Stimulated activated CD8-positive, alpha-beta memory T cell treated with anti-CD3 and anti-CD28 coated beads, Interleukin-15, amount 100 ng/mL, for 48 hours (primary cell): ENCODE data around the gene KRTAP10-12.

Experiments
- DNase-seq, 2 donors: peaks; one replicate each; pipeline ENCODE4 v3.0.0-alpha.2; 2020; ENCODE audit warnings: low read depth in 2 of 2

Gene KRTAP10-12

GRCh38 chr21:44711327-44712202 is 14.6 kb downstream of the KRTAP10-12 start, which contains the start of gene TSPEAR:
Gene TSPEAR (minus strand): TSS chr21:44711572. CDS start chr21:44711514, 58 bp downstream.
- no peak for DNase-seq

- no peak for DNase-seq
These were observed 15.4 kb downstream of the KRTAP10-12 start for GRCh38 chr21:44712203-44713028.

DNA sequence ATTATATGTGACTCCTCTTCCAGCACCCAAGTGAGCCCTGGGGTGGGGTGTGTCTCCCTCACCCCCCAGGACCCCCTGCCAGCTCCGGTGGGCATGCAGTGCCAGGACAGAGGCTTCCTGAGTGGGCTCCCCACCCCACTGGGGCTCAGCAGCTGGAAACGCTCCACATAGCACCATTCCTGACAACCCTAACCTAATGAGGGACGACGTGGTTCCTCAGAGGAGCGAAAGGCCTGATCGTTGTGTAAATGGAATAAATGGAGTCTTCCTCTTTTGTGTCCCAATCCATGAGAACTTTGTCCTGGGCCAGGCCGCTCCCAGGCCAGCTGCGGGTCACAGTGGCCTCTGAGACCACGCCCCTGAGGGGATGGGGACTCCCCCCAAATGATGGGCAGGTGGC is 16.2 kb downstream of the KRTAP10-12 start:
- no peak for DNase-seq

GRCh38 chr21:44713846-44714245 is 16.9 kb downstream of the KRTAP10-12 start:
- DNase-seq = no peak

GRCh38 chr21:44714905-44715304 is 17.9 kb downstream of the KRTAP10-12 start:
- no peak for DNase-seq

GRCh38 chr21:44716984-44717383 is 20.0 kb downstream of the KRTAP10-12 start:
- no peak for DNase-seq

DNA sequence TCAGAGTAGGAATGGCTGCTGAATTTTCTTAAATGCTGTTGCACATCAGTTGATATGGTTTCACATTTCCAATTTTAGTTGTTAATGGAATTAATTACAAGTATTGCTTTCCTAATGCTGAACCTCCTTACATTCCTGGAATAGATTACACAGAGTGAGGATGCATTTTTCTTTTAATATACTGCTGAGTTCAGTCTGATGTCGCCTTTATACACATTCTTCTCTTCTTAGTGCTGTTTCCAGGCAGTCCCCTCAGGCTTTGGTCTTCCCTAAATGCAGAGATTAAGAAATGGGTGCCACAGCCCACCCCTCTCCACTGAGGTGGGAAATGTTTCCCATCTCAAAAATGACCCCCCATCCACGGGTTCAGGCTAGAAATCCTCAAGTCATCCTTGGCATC is 21.1 kb downstream of the KRTAP10-12 start:
- no peak for DNase-seq

- DNase-seq = no peak
These were observed 21.6 kb downstream of the KRTAP10-12 start for GRCh38 chr21:44718571-44718970.

- DNase-seq = no peak
These were observed 23.2 kb downstream of the KRTAP10-12 start for GRCh38 chr21:44720170-44720569.

DNA sequence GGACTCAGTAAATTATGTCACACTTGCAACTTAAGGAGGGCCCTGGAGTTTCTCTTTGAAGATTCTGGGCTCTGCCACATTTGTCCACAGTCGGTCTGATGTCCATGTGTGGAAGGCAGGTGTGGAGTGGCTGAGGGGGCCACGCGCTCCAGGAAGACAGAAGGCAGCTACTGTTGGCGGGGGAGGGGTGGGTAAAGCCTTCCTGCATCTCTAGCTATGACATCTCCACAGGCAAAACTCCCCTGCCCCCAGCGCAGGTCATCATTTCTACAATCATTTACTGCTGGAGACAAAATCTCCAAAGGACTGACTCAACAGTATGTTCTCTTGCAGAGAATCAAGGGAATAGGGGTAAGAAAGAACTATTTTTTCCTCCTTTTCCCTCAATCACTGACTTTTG is 25.8 kb downstream of the KRTAP10-12 start:
- no peak for DNase-seq

DNA sequence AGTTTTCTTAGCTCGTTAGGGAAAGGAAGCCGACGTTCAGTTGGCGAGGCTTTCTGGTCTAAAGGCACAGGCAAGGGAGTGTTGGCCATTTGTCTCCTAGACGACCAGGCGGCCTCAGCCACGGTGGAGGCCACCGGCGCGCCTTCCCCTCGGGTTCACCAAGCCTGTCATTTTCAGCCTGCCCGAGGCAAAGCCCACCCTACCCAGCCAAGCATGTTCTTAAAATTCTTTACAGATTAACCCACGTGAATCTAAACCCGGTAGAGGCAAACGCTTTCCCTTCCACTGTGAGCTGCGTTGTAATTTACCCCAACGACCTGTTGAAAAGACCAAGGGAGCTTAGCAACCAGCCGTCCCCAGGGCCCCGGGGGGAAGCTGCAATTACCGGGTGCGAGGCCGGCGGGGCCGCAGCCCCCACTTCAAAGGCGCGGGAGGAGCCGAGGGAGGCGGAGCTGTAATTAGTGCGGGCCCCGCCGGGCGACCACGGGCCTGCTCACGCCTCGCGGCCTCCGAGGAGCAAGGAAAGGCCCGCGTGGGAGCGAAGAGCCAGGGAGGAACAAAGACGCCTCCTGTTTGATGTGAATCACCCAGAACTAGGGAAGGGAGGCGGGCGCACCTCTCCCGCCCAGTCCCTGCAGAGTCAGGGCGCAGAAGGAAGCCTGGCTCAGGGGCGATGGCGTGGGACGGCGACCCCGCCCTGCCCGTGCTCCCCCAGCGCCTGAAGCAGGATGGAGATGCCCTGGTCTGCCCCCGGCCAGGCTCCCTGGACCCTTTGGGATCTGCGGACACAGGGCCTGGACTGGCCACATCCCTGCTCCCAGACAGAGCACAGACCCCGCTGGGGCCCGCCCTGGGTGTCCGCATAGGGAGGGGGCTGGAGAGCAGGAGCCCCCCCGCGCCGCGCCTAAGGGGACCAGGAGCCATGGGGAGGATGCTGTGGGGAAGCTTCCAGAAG is 26.5 kb downstream of the KRTAP10-12 start:
- DNase-seq = no peak

- DNase-seq = no peak
These were observed 27.2 kb downstream of the KRTAP10-12 start for GRCh38 chr21:44724196-44724595.

DNA sequence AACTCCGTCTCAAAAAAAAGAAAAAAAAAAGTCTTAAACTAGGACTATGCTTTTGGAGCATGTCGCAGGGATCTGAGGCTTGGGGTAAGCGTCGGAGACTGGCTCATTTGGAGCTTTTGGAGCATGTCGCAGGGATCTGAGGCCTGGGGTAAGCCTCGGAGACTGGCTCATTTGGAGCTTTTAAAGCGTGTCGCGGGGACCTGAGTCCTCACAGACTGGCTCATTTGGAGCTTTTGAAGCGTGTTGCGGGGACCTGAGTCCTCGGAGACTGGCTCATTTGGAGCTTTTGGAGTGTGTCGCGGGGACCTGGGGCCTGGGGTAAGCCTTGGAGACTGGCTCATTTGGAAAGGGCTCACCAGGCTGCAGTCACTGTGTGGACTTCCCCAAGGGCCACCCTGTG is 28.0 kb downstream of the KRTAP10-12 start:
- DNase-seq = no peak

DNA sequence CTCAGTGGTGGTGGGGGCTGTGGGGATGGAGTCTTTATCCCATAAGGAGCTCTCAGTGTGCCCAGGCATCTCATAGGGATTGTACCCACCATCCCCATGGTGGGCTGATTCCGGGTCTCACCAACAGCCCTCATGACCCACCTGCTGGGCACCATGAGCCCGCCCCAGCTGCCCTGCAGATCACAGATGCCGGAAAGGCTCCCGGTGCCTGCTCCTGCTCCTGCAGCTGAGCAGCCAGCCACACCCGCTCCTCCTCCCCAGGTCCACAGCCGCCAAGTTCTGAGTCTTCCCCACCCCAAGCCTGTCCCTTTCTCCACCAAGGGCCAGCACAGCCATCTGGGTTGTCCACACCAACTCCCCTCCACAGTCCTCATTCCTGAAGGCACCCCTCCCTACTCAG is 29.9 kb downstream of the KRTAP10-12 start:
- DNase-seq = no peak

DNA sequence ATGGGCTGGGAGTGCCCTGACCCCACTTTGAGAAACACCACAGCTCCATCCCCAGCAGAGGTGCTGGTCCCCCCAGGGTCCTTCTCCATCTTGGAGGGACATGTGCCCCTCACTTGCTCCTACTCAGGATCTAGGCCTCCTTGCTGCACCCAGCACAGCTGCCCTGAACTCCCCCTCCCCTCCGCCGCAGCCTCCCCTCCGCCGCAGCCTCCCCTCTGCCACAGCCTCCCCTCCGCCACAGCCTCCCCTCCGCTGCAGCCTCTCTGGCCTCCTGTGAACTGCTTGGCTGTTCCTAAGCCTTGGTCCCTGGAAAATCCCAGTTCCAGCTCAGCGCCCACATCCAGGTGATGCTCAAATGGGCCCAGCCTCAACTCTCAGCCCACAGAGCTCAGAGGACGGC is 30.3 kb downstream of the KRTAP10-12 start:
- DNase-seq = no peak

DNA sequence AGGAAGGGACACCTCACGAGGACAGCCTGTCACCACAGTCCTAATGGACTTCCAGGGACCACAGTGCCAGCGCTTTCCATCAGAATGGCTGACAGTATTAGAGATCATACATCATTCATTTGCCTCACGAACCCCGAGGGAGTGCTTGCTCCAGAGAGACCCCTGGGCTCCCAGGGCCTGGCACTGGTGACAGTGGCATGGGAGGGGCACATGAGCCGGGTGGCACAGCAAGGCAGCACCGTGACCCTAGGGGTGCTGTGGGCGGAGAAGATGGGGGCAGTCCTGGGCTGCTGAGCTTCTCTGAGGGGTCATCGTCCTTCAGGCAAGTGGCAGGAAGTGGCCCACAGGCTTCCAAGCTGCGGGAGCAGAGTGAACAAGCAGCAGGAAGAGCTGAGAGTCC is 30.8 kb downstream of the KRTAP10-12 start:
- no peak for DNase-seq

DNA sequence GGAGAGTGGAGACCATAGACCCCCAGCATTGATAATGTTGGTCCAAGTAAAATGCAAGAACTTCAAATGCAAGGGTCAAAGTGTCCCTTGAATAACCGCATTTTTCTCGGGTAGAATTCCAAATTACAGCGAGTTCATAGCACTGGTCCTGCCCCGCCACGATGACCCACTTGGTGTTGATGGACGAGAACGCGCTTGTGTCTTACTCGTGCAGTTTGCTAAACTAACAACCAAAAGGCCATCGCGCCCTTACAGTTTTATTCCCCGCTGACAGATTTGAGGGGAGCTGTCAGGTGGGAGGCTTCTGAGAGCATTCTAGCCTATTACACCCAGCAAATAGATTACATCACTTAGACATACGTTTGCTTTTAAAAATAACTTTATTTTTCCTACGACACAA is 31.7 kb downstream of the KRTAP10-12 start:
- no peak for DNase-seq

DNA sequence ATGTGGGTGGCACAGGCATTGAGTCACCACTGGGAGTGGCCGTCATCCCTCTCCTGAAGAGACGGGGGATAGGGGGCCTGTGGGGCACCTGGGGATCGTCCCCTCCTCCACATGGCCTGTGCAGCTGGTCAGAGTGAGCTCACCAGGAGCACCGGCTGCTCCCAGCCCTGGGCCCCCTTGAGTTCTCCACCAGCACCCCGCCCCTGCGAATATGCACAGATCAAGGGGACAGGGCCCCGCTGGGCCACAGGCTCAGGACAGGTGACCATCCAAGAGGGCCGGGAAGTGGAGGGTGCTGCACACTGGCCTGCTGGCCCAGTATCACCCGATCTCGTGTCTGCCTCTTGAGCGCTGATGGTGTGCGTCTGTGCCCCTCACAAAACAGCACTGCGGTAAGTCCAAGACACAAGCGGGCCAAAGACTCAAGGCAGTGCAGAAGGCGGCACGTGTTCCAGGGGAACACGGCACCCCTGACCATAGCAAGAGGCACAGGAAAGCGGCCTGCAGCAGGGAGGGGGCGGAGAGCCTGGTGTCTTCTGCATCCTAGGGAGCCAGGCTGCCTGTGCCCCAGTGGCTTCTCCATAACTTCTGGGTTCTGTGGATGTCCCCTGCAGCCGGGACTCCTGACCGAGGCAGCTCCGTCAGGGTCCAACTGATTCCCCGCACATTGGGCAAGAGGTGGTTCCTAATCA is 32.5 kb downstream of the KRTAP10-12 start:
- DNase-seq = no peak

DNA sequence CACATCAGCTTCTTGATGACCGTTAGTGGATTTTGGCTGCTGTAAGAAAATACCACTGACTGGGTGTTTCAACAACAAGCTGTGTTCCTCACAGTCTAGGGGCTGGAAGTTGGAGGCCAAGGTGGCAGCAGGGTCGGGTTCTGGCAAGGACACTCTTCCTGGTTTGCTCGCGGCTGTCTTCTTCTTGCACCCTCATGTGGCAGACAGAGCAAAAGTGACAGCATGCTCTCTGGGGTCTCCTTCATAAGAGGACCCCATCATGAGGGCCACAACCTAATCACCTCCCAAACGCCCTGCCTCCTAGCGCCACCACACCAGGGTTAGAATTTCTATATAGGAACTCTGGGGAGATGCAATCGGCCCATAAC is 33.0 kb downstream of the KRTAP10-12 start:
- no peak for DNase-seq

DNA sequence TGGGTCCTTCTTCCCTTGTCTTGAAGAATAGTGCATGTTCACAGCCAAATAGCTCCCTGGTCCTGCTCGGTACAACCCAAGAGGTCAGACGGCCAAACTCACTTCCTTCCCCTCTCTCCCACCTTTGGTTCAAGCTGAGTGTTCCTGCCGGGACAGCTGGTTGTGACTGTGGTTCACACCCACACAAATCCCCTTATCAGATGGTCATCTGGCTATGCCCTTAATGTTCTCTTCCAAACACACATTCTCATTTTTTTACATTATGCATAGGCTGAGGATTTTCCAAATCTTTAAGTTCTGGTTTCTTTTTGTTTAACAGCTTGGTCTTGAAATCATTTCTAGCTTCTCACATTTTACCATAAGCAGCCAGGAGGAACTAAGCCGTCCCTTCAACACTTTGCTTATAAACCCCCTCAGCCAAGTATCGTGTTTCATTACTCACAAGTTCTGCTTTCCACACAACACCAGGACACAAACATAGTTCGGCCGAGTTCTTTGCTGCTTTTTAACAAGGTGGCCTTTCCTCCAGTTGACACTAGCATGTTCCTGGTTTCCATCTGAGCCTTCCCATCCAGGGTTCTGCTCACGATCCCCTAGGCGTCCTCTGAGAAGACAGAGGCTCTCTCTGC is 34.1 kb downstream of the KRTAP10-12 start:
- DNase-seq = no peak

DNA sequence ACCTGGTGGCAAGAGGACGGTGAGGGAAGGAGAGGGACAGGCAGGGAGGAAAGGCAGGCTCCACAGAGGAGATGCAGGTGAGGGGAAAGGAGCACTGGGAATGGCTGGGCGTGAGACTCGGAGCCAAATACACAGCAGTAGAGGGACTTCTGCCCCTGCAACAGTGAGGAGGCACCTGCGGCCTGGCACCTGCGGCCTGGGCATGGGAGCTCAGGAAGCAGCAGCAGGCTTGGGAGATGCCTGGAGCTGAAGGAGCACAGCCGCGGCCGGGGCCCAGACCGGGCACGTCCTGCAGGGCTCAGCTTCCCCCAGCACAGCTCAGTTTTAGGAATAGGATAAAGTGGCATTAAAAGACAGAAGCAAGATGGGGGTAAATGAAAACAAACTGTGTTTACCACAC is 35.3 kb downstream of the KRTAP10-12 start:
- DNase-seq = no peak
